Heart right ventricle (tissue), 16 donors: ENCODE results near the gene SLC16A8. TPM values are rescaled to one million over a fixed set of nuclear protein-coding genes. Genes with fewer than 3 reads are reported as not detected.

Source experiments
- ATAC-seq, 8 donors: fragments of 200-7000 bp; cut with Tn5 transposase; one replicate each; pipeline ENCODE4 v1.9.1; 2020; ENCODE audit warnings: mild to moderate bottlenecking in 8 of 8, moderate library complexity in 8 of 8, moderate number of reproducible peaks in 1 of 8
- DNase-seq, 2 donors: peaks; one replicate each; pipeline ENCODE4 v3.0.0-alpha.2; 2020
- H3K27ac ChIP-seq, 10 donors: fragments of 200-600 bp; sonication (generic) in 2 of 10; one replicate each; pipeline versions ENCODE4 v1.5.0 to v1.8.0; 2020 to 2022; ENCODE audit warnings: mild to moderate bottlenecking in 3 of 10
- H3K27me3 ChIP-seq, 7 donors: fragments of 200-600 bp; one replicate each; pipeline ENCODE4 v1.8.0; 2021 to 2022; ENCODE audit warnings: mild to moderate bottlenecking in 2 of 7
- H3K36me3 ChIP-seq, 9 donors: fragments of 200-600 bp; sonication (generic) in 1 of 9; one replicate each; pipeline versions ENCODE4 v1.5.0 to v1.8.0; 2020 to 2022; ENCODE audit warnings: mild to moderate bottlenecking in 2 of 9
- H3K4me1 ChIP-seq, 9 donors: fragments of 200-600 bp; sonication (generic) in 1 of 9; one replicate each; pipeline versions ENCODE4 v1.5.0 to v1.8.0; 2020 to 2022; ENCODE audit warnings: mild to moderate bottlenecking in 4 of 9
- H3K4me3 ChIP-seq, 10 donors: fragments of 200-600 bp; sonication (generic) in 2 of 10; one replicate each; pipeline versions ENCODE4 v1.5.0 to v1.8.0; 2020 to 2022; ENCODE audit warnings: mild to moderate bottlenecking in 7 of 10, moderate library complexity in 2 of 10
- H3K9me3 ChIP-seq, 11 donors: fragments of 200-600 bp in 10 of 11; sonication (generic) in 2 of 11; one replicate each; pipeline versions ENCODE4 v1.5.0 to v1.8.0; 2013 to 2022; ENCODE audit warnings: mild to moderate bottlenecking in 2 of 11, control low read depth in 1 of 11, moderate library complexity in 1 of 11
- WGBS, 2 donors: extraction: QIAGEN DNeasy Blood & Tissue Kit; methylation state at CpG; one replicate each; pipeline ENCODE4 v1.1.7; 2013; ENCODE audit warnings: inconsistent platforms in 1 of 2; 5-methylcytosine and 5-hydroxymethylcytosine counted together
- intact Hi-C, 10 donors: fragments of 100-400 bp; cut with DNase I; formaldehyde crosslinking; loops; one replicate each; pipeline versions ENCODE4 v1.11.1 to v1.14.2; 2022
- polyA plus RNA-seq, 2 donors: library from polyadenylated mRNA; stranded (reverse); fragments of 200-250 nt; gene quantifications; one replicate each; pipeline ENCODE4 v1.2.3, GENCODE V29; 2013
- total RNA-seq, 10 donors: library from RNA; stranded (reverse); fragmentation: NEBNext Ultra II Directional in 3 of 10; extraction: Animal tissue kit (Norgen Biotek cat#: 25700) in 3 of 10; gene quantifications; one replicate each; pipeline versions ENCODE4 v1.2.1 to v1.2.4, GENCODE V29; 2021 to 2023
- TF ChIP-seq, protein P1 (sequence below), 9 donors: fragments of 200-600 bp; sonication (generic) in 2 of 9; IDR thresholded peaks; one replicate each; pipeline versions ENCODE4 v1.5.0 to v1.8.0; 2021 to 2022; ENCODE audit warnings: antibody characterized with exemption in 9 of 9, mild to moderate bottlenecking in 5 of 9, moderate library complexity in 1 of 9
- donor health status: Arrhythmogenic right ventricular cardiomyopathy.
- donor health status: ischemic (EF 13 %, LVEDD 7.1; RV severe dilation, severe dysfunction).
- donor health status: healthy with polysubstance abuse.
- donor health status: DM: no; HTN: yes; CAD: no.
- donor health status: DM: no; HTN: no; CAD: no.
- donor health status: ischemic (EF 25% LVEDD 6.9; RV normal size, moderate dysfunction).
- donor health status: ischemic (EF 25% LVEDD 5.7; RV mildly dilated, moderate dysfunction).
- donor health status: healthy.
- donor health status: DM: yes; HTN: yes; CAD: no.
- donor health status: Ischemic cardiomyopathy.
- donor health status: ischemic (EF 35%, LVEDD 5.7; RV mildly dilated, moderate dysfunction).
- donor health status: nonischemic (EF 11% LVEDD 7.7; RV severe dilation, severe dysfunction).
- donor health status: DM: yes; HTN: yes; CAD: no.
- donor health status: PGD.
- donor health status: ischemic (EF 29% LVEDD 5.4; RV normal size, mild dysfunction).
- donor health status: nonischemic (EF 23%, LVEDD 6.1; RV moderate dilation, normal function).

SLC16A8 gene
- total and polyA plus RNA-seq, 12 donors = 0.19 to 0.34 (median 0.22) TPM; not detected in 9

DNA sequence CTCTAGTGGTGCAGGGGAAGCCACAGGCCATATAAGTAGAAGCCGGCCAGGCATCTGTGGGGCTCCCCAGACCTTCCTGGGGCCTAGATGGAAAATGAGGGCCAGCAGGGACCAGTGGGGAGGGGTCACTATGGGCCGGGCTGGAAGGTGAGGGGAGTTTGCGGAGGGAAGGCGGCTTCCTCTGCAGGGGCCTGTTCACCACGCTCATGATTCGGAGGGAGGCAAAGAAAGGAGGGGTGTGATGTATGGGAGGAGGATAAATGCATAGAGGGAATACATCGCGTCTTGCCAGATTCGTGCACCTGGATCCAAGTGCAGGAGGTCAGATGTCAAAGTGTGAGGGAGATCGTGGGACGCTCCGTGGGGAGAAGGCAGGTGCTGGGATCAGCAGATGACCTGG is 6.9 kb downstream of the SLC16A8 start:
- DNase-seq (no peak), ATAC-seq (no peak)
- Histone ChIP-seq H3K36me3 (peaks cover 0 to 36% (median 6%) of the 10 kb centered on the region in 9 donors), H3K27me3 (peaks cover 0 to 20% (median 7%) of the 10 kb centered on the region in 7 donors), H3K9me3 (no peaks in the 10 kb centered on the region), H3K4me3 (no peak overlapping the region), H3K27ac (no peak overlapping the region), H3K4me1 (peaks cover 6 to 15% (median 14%) of the 10 kb centered on the region in 9 donors)
- WGBS, 2 donors = 85 to 86% methylated on average over 12 of the region's 12 CpGs
- TF ChIP-seq, protein P1, sequence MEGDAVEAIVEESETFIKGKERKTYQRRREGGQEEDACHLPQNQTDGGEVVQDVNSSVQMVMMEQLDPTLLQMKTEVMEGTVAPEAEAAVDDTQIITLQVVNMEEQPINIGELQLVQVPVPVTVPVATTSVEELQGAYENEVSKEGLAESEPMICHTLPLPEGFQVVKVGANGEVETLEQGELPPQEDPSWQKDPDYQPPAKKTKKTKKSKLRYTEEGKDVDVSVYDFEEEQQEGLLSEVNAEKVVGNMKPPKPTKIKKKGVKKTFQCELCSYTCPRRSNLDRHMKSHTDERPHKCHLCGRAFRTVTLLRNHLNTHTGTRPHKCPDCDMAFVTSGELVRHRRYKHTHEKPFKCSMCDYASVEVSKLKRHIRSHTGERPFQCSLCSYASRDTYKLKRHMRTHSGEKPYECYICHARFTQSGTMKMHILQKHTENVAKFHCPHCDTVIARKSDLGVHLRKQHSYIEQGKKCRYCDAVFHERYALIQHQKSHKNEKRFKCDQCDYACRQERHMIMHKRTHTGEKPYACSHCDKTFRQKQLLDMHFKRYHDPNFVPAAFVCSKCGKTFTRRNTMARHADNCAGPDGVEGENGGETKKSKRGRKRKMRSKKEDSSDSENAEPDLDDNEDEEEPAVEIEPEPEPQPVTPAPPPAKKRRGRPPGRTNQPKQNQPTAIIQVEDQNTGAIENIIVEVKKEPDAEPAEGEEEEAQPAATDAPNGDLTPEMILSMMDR (IDR thresholded peaks at IDR 0.05) = no peak
- intact Hi-C loops = no loop called here

DNA sequence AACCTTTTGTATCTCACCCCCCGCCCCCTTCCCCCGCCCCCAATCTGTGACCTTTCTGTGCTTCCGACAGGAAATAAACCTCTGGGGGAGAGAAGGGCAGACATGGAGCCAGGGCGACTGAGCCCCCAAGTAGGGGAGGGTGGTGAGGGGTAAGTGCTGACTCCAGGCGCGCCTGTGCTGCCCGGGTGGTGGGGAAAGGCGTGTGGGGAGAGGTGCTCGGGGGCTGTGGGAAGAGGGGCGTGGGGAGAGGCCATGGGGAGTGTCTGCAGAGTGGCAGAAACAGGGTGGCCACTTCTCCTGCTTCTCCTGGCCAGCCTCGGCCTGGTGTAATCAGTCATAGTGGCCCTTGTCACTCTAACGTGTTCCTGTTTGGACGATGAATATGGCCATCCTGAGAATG is 8.0 kb downstream of the SLC16A8 start:
- DNase-seq (no peak), ATAC-seq (no peak)
- no peak overlapping the region for H3K4me3 ChIP-seq
- H3K36me3 ChIP-seq = peaks cover 0 to 47% (median 6%) of the 10 kb centered on the region in 9 donors
- no peaks in the 10 kb centered on the region for H3K9me3 ChIP-seq
- TF ChIP-seq, protein P1 (IDR thresholded peaks at IDR 0.05) = no peak
- intact Hi-C loops = no loop called here
- 89% methylated on average over 13 of the region's 13 CpGs for WGBS, 2 donors
- H3K27me3 ChIP-seq = peaks cover 0 to 8% (median 0%) of the 10 kb centered on the region in 7 donors
- H3K4me1 ChIP-seq = peaks cover under 1 to 9% (median 5%) of the 10 kb centered on the region in 9 donors
- H3K27ac ChIP-seq = no peak overlapping the region

DNA sequence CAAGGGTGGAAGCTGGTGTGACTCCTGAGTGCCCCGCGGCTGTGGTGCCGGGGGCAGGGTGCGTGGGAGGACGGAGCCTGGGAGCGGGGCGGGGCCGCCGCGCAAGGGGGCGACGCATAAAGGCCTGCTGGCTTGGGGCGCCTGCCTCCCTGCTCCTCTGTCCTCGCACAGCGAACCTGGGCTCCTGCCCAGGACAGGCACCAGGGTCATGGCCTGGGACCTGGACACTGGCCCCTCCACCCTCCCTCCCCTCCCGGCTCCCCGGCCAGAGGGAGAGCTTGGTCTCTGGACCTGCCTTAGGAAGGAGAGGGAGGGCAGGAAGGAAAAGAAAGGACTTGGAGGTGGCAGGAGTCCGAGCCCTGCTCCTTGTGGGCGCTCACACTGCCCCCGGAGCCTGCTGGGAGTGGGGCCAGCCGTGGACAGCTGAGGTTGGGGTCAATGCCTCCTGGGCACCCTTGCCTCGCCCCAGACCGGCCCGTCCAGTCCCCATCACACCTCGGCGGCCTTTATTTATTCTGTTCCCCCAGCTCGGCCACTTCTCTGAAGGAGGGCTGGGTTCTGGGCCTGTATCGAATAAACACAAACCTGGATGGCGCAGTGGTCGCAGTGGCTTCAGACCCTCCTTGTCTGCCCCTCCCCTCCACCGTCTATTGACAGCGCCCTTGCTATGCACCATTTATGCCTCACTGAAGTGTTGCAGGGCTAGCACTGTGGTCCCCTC is 8.7 kb downstream of the SLC16A8 start:
- TF ChIP-seq, protein P1 (IDR thresholded peaks at IDR 0.05) = no peak

DNA sequence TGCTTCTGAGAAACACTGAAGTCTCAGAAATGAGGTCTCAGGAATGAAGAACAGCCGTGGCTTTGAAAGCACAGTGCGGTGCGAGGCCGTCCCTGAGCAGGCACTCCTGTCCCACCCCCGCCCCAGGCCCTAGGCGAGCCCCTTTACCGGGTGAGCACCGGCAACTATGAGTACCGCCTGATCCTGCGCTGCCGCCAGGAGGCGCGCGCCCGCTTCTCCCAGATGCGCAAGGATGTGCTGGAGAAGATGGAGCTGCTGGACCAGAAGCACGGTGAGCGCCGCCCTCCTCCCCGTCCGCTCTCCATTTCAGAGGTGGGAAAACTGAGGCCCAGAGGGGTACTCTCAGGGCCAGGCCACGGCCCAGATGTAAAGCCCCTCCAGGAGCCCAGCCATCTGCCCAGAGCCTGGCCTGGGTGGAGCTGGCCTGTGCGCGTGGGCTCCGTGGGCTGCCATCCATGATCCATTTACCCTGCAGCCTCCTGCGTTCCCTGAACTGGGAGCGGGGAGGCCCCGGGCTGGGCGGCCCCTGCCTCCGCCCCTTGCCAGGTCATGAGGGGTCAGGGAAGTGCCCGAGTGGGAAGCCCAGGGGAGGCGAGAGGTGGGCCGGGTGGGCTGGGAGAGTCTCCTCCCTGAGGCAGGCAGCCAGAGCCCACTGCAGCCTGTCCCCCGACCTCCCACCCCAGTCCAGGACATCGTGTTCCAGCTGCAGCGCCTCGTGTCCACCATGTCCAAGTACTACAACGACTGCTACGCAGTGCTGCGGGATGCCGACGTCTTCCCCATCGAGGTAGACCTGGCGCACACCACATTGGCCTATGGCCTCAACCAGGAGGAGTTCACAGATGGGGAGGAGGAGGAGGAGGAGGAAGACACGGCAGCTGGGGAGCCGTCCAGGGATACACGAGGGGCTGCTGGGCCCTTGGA is 9.5 kb downstream of the SLC16A8 start:
- Histone ChIP-seq H3K4me1 (peaks cover 8 to 18% (median 13%) of the 10 kb centered on the region in 9 donors), H3K27me3 (no peaks in the 10 kb centered on the region), H3K9me3 (no peaks in the 10 kb centered on the region), H3K4me3 (no peak overlapping the region), H3K27ac (no peak overlapping the region), H3K36me3 (peaks cover 0 to 61% (median 6%) of the 10 kb centered on the region in 9 donors)
- DNase-seq = no peak
- ATAC-seq = no peak
- WGBS, 2 donors = 82 to 85% methylated on average over 47 of the region's 47 CpGs
- TF ChIP-seq, protein P1 (IDR thresholded peaks at IDR 0.05) = peak in 6 of 9 donors; percentile 7 to 37 (median 24)
- intact Hi-C loops = no loop called here

More for the DNA sequence above, 8.7 kb downstream of the SLC16A8 start:
- no peaks in the 10 kb centered on the region for H3K9me3 ChIP-seq
- DNase-seq (no peak), ATAC-seq (no peak)
- peaks cover 0 to 52% (median 6%) of the 10 kb centered on the region in 9 donors for H3K36me3 ChIP-seq
- peaks cover 2 to 12% (median 5%) of the 10 kb centered on the region in 9 donors for H3K4me1 ChIP-seq
- H3K27ac ChIP-seq = no peak overlapping the region
- H3K27me3 ChIP-seq = peaks cover 0 to 1% (median 0%) of the 10 kb centered on the region in 7 donors
- intact Hi-C loops = no loop called here
- 93 to 95% methylated on average over 29 to 32 of the region's 32 CpGs for WGBS, 2 donors
- no peak overlapping the region for H3K4me3 ChIP-seq
